Measurements from ENCODE around the gene CTTNBP2. TPM values are rescaled to one million over a fixed set of nuclear protein-coding genes. Genes with fewer than 3 reads are reported as not detected.

The CTTNBP2 gene
- total and polyA plus RNA-seq, 2 experiments from 2014 or later: 7.9 to 14.5 TPM

- DNase-seq (ENCODE audit: low spot score): no peak
- H3K79me2 ChIP-seq: no peaks in the 10 kb centered on the region
- no peak overlapping the region for H3K4me3 ChIP-seq
- H4K20me1 ChIP-seq (ENCODE audit: insufficient read depth, poor library complexity, severe bottlenecking): no peaks in the 10 kb centered on the region
- peaks cover 38% of the 10 kb centered on the region for H3K4me1 ChIP-seq (ENCODE audit: insufficient read depth)
- H3K27ac ChIP-seq: no peak overlapping the region
- WGBS (ENCODE audit: low lambda C conversion rate, missing lambda C conversion rate): 62% methylated on average over 4 of the region's 4 CpGs
- no peaks in the 10 kb centered on the region for H3K36me3 ChIP-seq (replicated peaks; ENCODE audit: insufficient read depth, low read depth)
- no peak for TF ChIP-seq EZH2phosphoT487 (IDR thresholded peaks at IDR 0.05; ENCODE audit: low read depth, severe bottlenecking, unreplicated experiment)
- TF ChIP-seq, protein P1, sequence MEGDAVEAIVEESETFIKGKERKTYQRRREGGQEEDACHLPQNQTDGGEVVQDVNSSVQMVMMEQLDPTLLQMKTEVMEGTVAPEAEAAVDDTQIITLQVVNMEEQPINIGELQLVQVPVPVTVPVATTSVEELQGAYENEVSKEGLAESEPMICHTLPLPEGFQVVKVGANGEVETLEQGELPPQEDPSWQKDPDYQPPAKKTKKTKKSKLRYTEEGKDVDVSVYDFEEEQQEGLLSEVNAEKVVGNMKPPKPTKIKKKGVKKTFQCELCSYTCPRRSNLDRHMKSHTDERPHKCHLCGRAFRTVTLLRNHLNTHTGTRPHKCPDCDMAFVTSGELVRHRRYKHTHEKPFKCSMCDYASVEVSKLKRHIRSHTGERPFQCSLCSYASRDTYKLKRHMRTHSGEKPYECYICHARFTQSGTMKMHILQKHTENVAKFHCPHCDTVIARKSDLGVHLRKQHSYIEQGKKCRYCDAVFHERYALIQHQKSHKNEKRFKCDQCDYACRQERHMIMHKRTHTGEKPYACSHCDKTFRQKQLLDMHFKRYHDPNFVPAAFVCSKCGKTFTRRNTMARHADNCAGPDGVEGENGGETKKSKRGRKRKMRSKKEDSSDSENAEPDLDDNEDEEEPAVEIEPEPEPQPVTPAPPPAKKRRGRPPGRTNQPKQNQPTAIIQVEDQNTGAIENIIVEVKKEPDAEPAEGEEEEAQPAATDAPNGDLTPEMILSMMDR (IDR thresholded peaks at IDR 0.05; ENCODE audit: poor library complexity): peak; percentile 38
- no peak for TF ChIP-seq EZH2 (IDR thresholded peaks at IDR 0.05; ENCODE audit: borderline replicate concordance)
- no peaks in the 10 kb centered on the region for H3K27me3 ChIP-seq
- no peaks in the 10 kb centered on the region for H3K9me2 ChIP-seq (replicated peaks; ENCODE audit: insufficient read depth)
- no peak overlapping the region for H3K4me2 ChIP-seq
- no peak overlapping the region for H2AFZ ChIP-seq
- no peaks in the 10 kb centered on the region for H3K9me3 ChIP-seq (ENCODE audit: low read depth)
These were observed 203.4 kb downstream of the CTTNBP2 start for GRCh38 chr7:117669818-117670217.

- H3K4me2 ChIP-seq: no peak overlapping the region
- no peak for DNase-seq (ENCODE audit: low spot score)
- H3K36me3 ChIP-seq (replicated peaks; ENCODE audit: insufficient read depth, low read depth): no peaks in the 10 kb centered on the region
- peaks cover 17% of the 10 kb centered on the region for H3K4me1 ChIP-seq (ENCODE audit: insufficient read depth)
- WGBS (ENCODE audit: low lambda C conversion rate, missing lambda C conversion rate): 93% methylated on average over 2 of the region's 2 CpGs
- no peaks in the 10 kb centered on the region for H3K9me3 ChIP-seq (ENCODE audit: low read depth)
- H3K27ac ChIP-seq: peak overlapping the region; percentile 83
- no peak overlapping the region for H2AFZ ChIP-seq
- TF ChIP-seq EZH2 (IDR thresholded peaks at IDR 0.05; ENCODE audit: borderline replicate concordance) (no peak), EZH2phosphoT487 (IDR thresholded peaks at IDR 0.05; ENCODE audit: low read depth, severe bottlenecking, unreplicated experiment) (no peak)
- TF ChIP-seq, protein P1 (IDR thresholded peaks at IDR 0.05; ENCODE audit: poor library complexity): no peak
- no peaks in the 10 kb centered on the region for H3K27me3 ChIP-seq
- H4K20me1 ChIP-seq (ENCODE audit: insufficient read depth, poor library complexity, severe bottlenecking): no peaks in the 10 kb centered on the region
- no peaks in the 10 kb centered on the region for H3K9me2 ChIP-seq (replicated peaks; ENCODE audit: insufficient read depth)
- H3K79me2 ChIP-seq: no peaks in the 10 kb centered on the region
- no peak overlapping the region for H3K4me3 ChIP-seq
These were observed 205.8 kb downstream of the CTTNBP2 start for GRCh38 chr7:117667456-117667855.

DNA sequence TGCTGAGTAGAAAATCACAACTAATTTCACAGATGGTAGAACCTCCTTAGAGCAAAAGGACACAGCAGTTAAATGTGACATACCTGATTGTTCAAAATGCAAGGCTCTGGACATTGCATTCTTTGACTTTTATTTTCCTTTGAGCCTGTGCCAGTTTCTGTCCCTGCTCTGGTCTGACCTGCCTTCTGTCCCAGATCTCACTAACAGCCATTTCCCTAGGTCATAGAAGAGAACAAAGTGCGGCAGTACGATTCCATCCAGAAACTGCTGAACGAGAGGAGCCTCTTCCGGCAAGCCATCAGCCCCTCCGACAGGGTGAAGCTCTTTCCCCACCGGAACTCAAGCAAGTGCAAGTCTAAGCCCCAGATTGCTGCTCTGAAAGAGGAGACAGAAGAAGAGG lies 206.6 kb downstream of the CTTNBP2 start:
- 96% methylated on average over 6 of the region's 6 CpGs for WGBS (ENCODE audit: low lambda C conversion rate, missing lambda C conversion rate)
- Histone ChIP-seq H3K9me2 (replicated peaks; ENCODE audit: insufficient read depth) (no peaks in the 10 kb centered on the region), H3K27me3 (no peaks in the 10 kb centered on the region), H3K79me2 (no peaks in the 10 kb centered on the region), H3K4me3 (no peak overlapping the region), H3K9me3 (ENCODE audit: low read depth) (no peaks in the 10 kb centered on the region), H3K4me1 (ENCODE audit: insufficient read depth) (peaks cover 17% of the 10 kb centered on the region), H2AFZ (no peak overlapping the region), H4K20me1 (ENCODE audit: insufficient read depth, poor library complexity, severe bottlenecking) (no peaks in the 10 kb centered on the region), H3K36me3 (replicated peaks; ENCODE audit: insufficient read depth, low read depth) (no peaks in the 10 kb centered on the region), H3K27ac (peak overlapping the region; percentile 83), H3K4me2 (no peak overlapping the region)
- TF ChIP-seq EZH2 (IDR thresholded peaks at IDR 0.05; ENCODE audit: borderline replicate concordance) (no peak), EZH2phosphoT487 (IDR thresholded peaks at IDR 0.05; ENCODE audit: low read depth, severe bottlenecking, unreplicated experiment) (no peak)
- TF ChIP-seq, protein P1 (IDR thresholded peaks at IDR 0.05; ENCODE audit: poor library complexity): no peak
- no peak for DNase-seq (ENCODE audit: low spot score)

DNA sequence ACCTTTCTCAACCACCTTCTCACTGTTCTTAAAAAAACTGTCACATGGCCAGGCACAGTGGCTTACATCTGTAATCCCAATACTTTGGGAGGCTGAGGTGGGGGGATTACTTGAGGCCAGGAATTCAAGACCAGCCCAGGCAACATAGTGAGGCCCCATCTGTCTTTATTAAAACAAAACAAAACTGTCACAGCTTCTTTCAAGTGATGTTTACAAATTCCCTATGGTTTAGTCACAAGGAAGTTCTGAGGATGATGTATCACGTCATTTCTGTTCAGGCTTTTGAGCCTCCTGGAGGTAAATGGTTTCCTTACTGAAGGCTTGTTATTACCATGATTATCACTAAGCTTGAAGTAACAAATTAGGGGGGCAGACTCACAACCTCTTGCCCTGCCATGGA lies 207.2 kb downstream of the CTTNBP2 start:
- H2AFZ ChIP-seq: no peak overlapping the region
- H3K4me3 ChIP-seq: no peak overlapping the region
- no peaks in the 10 kb centered on the region for H4K20me1 ChIP-seq (ENCODE audit: insufficient read depth, poor library complexity, severe bottlenecking)
- no peaks in the 10 kb centered on the region for H3K9me2 ChIP-seq (replicated peaks; ENCODE audit: insufficient read depth)
- no peak overlapping the region for H3K4me2 ChIP-seq
- peaks cover 22% of the 10 kb centered on the region for H3K4me1 ChIP-seq (ENCODE audit: insufficient read depth)
- no peaks in the 10 kb centered on the region for H3K27me3 ChIP-seq
- TF ChIP-seq EZH2 (IDR thresholded peaks at IDR 0.05; ENCODE audit: borderline replicate concordance) (no peak), EZH2phosphoT487 (IDR thresholded peaks at IDR 0.05; ENCODE audit: low read depth, severe bottlenecking, unreplicated experiment) (no peak)
- TF ChIP-seq, protein P1 (IDR thresholded peaks at IDR 0.05; ENCODE audit: poor library complexity): no peak
- DNase-seq (ENCODE audit: low spot score): no peak
- no peaks in the 10 kb centered on the region for H3K9me3 ChIP-seq (ENCODE audit: low read depth)
- peak overlapping the region; percentile 83 for H3K27ac ChIP-seq
- H3K36me3 ChIP-seq (replicated peaks; ENCODE audit: insufficient read depth, low read depth): no peaks in the 10 kb centered on the region
- 38% methylated on average over 1 of the region's 1 CpG for WGBS (ENCODE audit: low lambda C conversion rate, missing lambda C conversion rate)
- H3K79me2 ChIP-seq: no peaks in the 10 kb centered on the region
